Activated naive CD4-positive, alpha-beta T cell treated with anti-CD3 and anti-CD28 coated beads, Interleukin-2, amount 50 U/mL, for 72 hours (primary cell): ENCODE data around the gene G6PD. TPM values are rescaled to one million over a fixed set of nuclear protein-coding genes. Genes with fewer than 3 reads are reported as not detected.
"Not testable (repeated sequence)": the region's sequence is repeated elsewhere in the genome, so short reads cannot be mapped to it uniquely, and the experiment has no call there.

Experiments
- ATAC-seq, 2 donors: fragments of 150-1000 bp; cut with Tn5 transposase; 2 replicates each; pipeline ENCODE4 v1.10.0; 2021; ENCODE audit warnings: mild to moderate bottlenecking in 2 of 2, moderate library complexity in 2 of 2
- DNase-seq, 2 donors: peaks; one replicate each; pipeline ENCODE4 v3.0.0; 2021 to 2022; ENCODE audit warnings: low spot score in 2 of 2
- H3K27ac Mint-ChIP-seq, 2 donors: one replicate each; pipeline ENCODE4 v1.8.0; 2022; ENCODE audit warnings: mild to moderate bottlenecking in 2 of 2, mixed read lengths in 2 of 2
- H3K36me3 Mint-ChIP-seq, 2 donors: one replicate each; pipeline ENCODE4 v1.8.0; 2022; ENCODE audit warnings: mixed read lengths in 2 of 2
- H3K9me3 Mint-ChIP-seq, 2 donors: one replicate each; pipeline ENCODE4 v1.8.0; 2022; ENCODE audit warnings: mixed read lengths in 2 of 2
- total RNA-seq, 2 donors: library from RNA; stranded (reverse); gene quantifications; one replicate each; pipeline ENCODE4 v1.2.3, GENCODE V29; 2022

The G6PD gene
- total RNA-seq, 2 donors from 2014 or later, result 74.2 to 75.9 TPM

- H3K27ac Mint-ChIP-seq, result no peak overlapping the region
- no peaks in the 10 kb centered on the region for H3K9me3 Mint-ChIP-seq
- ATAC-seq (no peak), DNase-seq (no peak)
- peaks cover 7 to 10% of the 10 kb centered on the region in 2 donors for H3K36me3 Mint-ChIP-seq
Measured at GRCh38 chrX:154506483-154507332, 39.9 kb downstream of the G6PD start.

- Mint-ChIP-seq H3K27ac (no peak overlapping the region), H3K36me3 (peaks cover 7 to 10% of the 10 kb centered on the region in 2 donors), H3K9me3 (no peaks in the 10 kb centered on the region)
- DNase-seq (no peak), ATAC-seq (no peak)
Measured at GRCh38 chrX:154505734-154506133, 40.9 kb downstream of the G6PD start.

- H3K9me3 Mint-ChIP-seq, result no peaks in the 10 kb centered on the region
- peak in 1 of 2 donors; percentile 26 for ATAC-seq
- no peak for DNase-seq
- H3K36me3 Mint-ChIP-seq, result no peaks in the 10 kb centered on the region
- H3K27ac Mint-ChIP-seq, result no peak overlapping the region
Measured at GRCh38 chrX:154502989-154503388, 43.7 kb downstream of the G6PD start.

- DNase-seq (no peak), ATAC-seq (no peak)
- Mint-ChIP-seq H3K36me3 (no peaks in the 10 kb centered on the region), H3K27ac (no peak overlapping the region), H3K9me3 (no peaks in the 10 kb centered on the region)
Measured at GRCh38 chrX:154502098-154502497, 44.5 kb downstream of the G6PD start.

GRCh38 chrX:154501423-154501822 lies 45.2 kb downstream of the G6PD start:
- H3K9me3 Mint-ChIP-seq, H3K27ac Mint-ChIP-seq, H3K36me3 Mint-ChIP-seq, DNase-seq: not testable (repeated sequence)
- ATAC-seq, result peak in 1 of 2 donors; percentile 16

- DNase-seq, H3K9me3 Mint-ChIP-seq, H3K36me3 Mint-ChIP-seq, ATAC-seq: not testable (repeated sequence)
- peak overlapping the region in 1 of 2 donors; percentile 53 for H3K27ac Mint-ChIP-seq
Measured at GRCh38 chrX:154496591-154497137, 50.0 kb downstream of the G6PD start.

GRCh38 chrX:154495472-154495922 lies 51.1 kb downstream of the G6PD start:
- Mint-ChIP-seq H3K36me3 (no peaks in the 10 kb centered on the region), H3K9me3 (no peaks in the 10 kb centered on the region), H3K27ac (no peak overlapping the region)
- ATAC-seq, result no peak
- no peak for DNase-seq

- ATAC-seq (no peak), DNase-seq (no peak)
- H3K27ac Mint-ChIP-seq, result no peak overlapping the region
- peaks cover 0 to 2% of the 10 kb centered on the region in 2 donors for H3K36me3 Mint-ChIP-seq
- no peaks in the 10 kb centered on the region for H3K9me3 Mint-ChIP-seq
Measured at GRCh38 chrX:154494715-154495114, 51.9 kb downstream of the G6PD start.

GRCh38 chrX:154490414-154491083 lies 56.1 kb downstream of the G6PD start, which contains the start of gene SLC10A3:
SLC10A3 (minus strand) TSS chrX:154490629; CDS start chrX:154488940, 1,689 bp downstream.
- Mint-ChIP-seq H3K27ac (peak within 1 kb of the TSS; percentile 81 to 84), H3K36me3 (peaks cover 5% of the 10 kb centered on the region in 2 donors), H3K9me3 (no peaks in the 10 kb centered on the region)
- DNase-seq (peak; percentile 81 to 94), ATAC-seq (peak; percentile 93 to 94)

GRCh38 chrX:154490021-154490413 lies 56.6 kb downstream of the G6PD start:
- ATAC-seq (peak; percentile 17 to 32), DNase-seq (peak in 1 of 2 donors; percentile 23)
- Mint-ChIP-seq H3K27ac (peak overlapping the region; percentile 81 to 84), H3K9me3 (no peaks in the 10 kb centered on the region), H3K36me3 (peaks cover 5% of the 10 kb centered on the region in 2 donors)

GRCh38 chrX:154489182-154489581 lies 57.5 kb downstream of the G6PD start:
- Mint-ChIP-seq H3K36me3 (peaks cover 5 to 8% of the 10 kb centered on the region in 2 donors), H3K27ac (peak overlapping the region in 1 of 2 donors; percentile 84), H3K9me3 (no peaks in the 10 kb centered on the region)
- DNase-seq (no peak), ATAC-seq (no peak)

GRCh38 chrX:154488336-154489075 lies 58.1 kb downstream of the G6PD start:
- Mint-ChIP-seq H3K36me3 (peaks cover 5 to 9% of the 10 kb centered on the region in 2 donors), H3K27ac (no peak overlapping the region), H3K9me3 (no peaks in the 10 kb centered on the region)
- ATAC-seq (no peak), DNase-seq (no peak)

GRCh38 chrX:154487518-154488290 lies 58.9 kb downstream of the G6PD start:
- DNase-seq (no peak), ATAC-seq (no peak)
- peaks cover 5 to 9% of the 10 kb centered on the region in 2 donors for H3K36me3 Mint-ChIP-seq
- no peak overlapping the region for H3K27ac Mint-ChIP-seq
- no peaks in the 10 kb centered on the region for H3K9me3 Mint-ChIP-seq

GRCh38 chrX:154486396-154487207 lies 60.0 kb downstream of the G6PD start, which contains the start of gene UBL4A:
UBL4A (minus strand) TSS chrX:154486615; CDS start chrX:154486584, 31 bp downstream.
- Mint-ChIP-seq H3K9me3 (no peaks in the 10 kb centered on the region), H3K36me3 (peaks cover 5 to 9% of the 10 kb centered on the region in 2 donors), H3K27ac (peak within 1 kb of the TSS in 1 of 2 donors; percentile 44)
- peak in 1 of 2 donors; percentile 62 for DNase-seq
- peak; percentile 9 to 47 for ATAC-seq

GRCh38 chrX:154486052-154486395 lies 60.6 kb downstream of the G6PD start:
- peak in 1 of 2 donors; percentile 14 for ATAC-seq

More at GRCh38 chrX:154486052-154486395, 60.6 kb downstream of the G6PD start:
- H3K27ac Mint-ChIP-seq, result no peak overlapping the region
- peaks cover 5 to 9% of the 10 kb centered on the region in 2 donors for H3K36me3 Mint-ChIP-seq
- H3K9me3 Mint-ChIP-seq, result no peaks in the 10 kb centered on the region
- peak; percentile 36 to 61 for DNase-seq
